HL-60 (cell line): ENCODE measurements around the gene PILRB.

Source experiments
- GABPA ChIP-seq: IDR thresholded peaks from 2 replicates; pipeline ENCODE4 v1.6.1; 2012; ENCODE audit warnings: low read depth
- TF ChIP-seq, protein P1 (sequence below): IDR thresholded peaks from one replicate; pipeline ENCODE4 v1.5.1; 2011; ENCODE audit warnings: low read length, control low read depth, inconsistent platforms; ENCODE audit not compliant: insufficient read depth

DNA sequence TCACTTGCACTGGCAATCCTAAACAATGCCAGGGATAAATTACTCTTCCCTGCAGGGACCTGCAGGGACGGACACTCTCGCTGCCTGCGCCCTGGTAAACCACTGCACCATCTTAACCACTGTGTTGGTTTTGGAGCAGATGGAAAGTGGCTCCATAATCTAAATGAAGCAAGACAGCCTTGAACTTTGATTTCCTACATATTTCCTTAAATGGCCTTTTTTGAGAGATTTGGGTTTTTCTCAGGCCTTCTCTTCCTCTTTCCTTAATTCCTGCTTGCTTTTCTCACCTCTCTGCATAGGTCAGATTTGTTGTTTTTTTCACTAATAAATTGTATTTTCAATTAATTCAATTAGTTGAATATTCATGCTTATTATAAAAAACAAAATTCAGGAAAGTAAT lies 18.1 kb downstream of the PILRB start:
- TF ChIP-seq, protein P1, sequence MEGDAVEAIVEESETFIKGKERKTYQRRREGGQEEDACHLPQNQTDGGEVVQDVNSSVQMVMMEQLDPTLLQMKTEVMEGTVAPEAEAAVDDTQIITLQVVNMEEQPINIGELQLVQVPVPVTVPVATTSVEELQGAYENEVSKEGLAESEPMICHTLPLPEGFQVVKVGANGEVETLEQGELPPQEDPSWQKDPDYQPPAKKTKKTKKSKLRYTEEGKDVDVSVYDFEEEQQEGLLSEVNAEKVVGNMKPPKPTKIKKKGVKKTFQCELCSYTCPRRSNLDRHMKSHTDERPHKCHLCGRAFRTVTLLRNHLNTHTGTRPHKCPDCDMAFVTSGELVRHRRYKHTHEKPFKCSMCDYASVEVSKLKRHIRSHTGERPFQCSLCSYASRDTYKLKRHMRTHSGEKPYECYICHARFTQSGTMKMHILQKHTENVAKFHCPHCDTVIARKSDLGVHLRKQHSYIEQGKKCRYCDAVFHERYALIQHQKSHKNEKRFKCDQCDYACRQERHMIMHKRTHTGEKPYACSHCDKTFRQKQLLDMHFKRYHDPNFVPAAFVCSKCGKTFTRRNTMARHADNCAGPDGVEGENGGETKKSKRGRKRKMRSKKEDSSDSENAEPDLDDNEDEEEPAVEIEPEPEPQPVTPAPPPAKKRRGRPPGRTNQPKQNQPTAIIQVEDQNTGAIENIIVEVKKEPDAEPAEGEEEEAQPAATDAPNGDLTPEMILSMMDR: no peak
- no peak for TF ChIP-seq GABPA
